Activated CD8-positive, alpha-beta memory T cell treated with anti-CD3 and anti-CD28 coated beads, Interleukin-2, amount 50 U/mL, for 48 hours (primary cell): ENCODE results near the gene PODXL2.
"Not testable (repeated sequence)": the region's sequence is repeated elsewhere in the genome, so short reads cannot be mapped to it uniquely, and the experiment has no call there.

Experiments
- DNase-seq: peaks from one replicate; pipeline ENCODE4 v3.0.0-alpha.2; 2020

The PODXL2 gene

GRCh38 chr3:127605547-127605946 lies 23.4 kb upstream of the PODXL2 start:
- not testable (repeated sequence) for DNase-seq

GRCh38 chr3:127606086-127606805 lies 22.7 kb upstream of the PODXL2 start:
- no peak for DNase-seq

- DNase-seq, result no peak
Measured at GRCh38 chr3:127606981-127607595, 21.9 kb upstream of the PODXL2 start.

- no peak for DNase-seq
Measured at GRCh38 chr3:127607675-127608361, 21.2 kb upstream of the PODXL2 start.

- DNase-seq, result no peak
Measured at GRCh38 chr3:127608362-127608718, 20.6 kb upstream of the PODXL2 start.

- no peak for DNase-seq
Measured at GRCh38 chr3:127610105-127610504, 18.9 kb upstream of the PODXL2 start.

- no peak for DNase-seq
Measured at GRCh38 chr3:127611251-127611650, 17.7 kb upstream of the PODXL2 start.

GRCh38 chr3:127612966-127613365 lies 16.0 kb upstream of the PODXL2 start:
- DNase-seq, result no peak

- DNase-seq, result no peak
Measured at GRCh38 chr3:127613406-127613805, 15.6 kb upstream of the PODXL2 start.

GRCh38 chr3:127614928-127615589 lies 13.9 kb upstream of the PODXL2 start:
- no peak for DNase-seq

GRCh38 chr3:127615631-127616305 lies 13.2 kb upstream of the PODXL2 start:
- no peak for DNase-seq

GRCh38 chr3:127616836-127617605 lies 12.0 kb upstream of the PODXL2 start:
- DNase-seq, result no peak

- DNase-seq, result no peak
Measured at GRCh38 chr3:127618891-127619290, 10.1 kb upstream of the PODXL2 start.

- DNase-seq, result no peak
Measured at GRCh38 chr3:127620637-127621375, 8.2 kb upstream of the PODXL2 start.

GRCh38 chr3:127622031-127622430 lies 7.0 kb upstream of the PODXL2 start:
- DNase-seq, result no peak

GRCh38 chr3:127622772-127623576 lies 6.0 kb upstream of the PODXL2 start:
- no peak for DNase-seq

- no peak for DNase-seq
Measured at GRCh38 chr3:127624063-127624462, 4.9 kb upstream of the PODXL2 start.

- DNase-seq, result no peak
Measured at GRCh38 chr3:127625821-127626220, 3.2 kb upstream of the PODXL2 start.

- DNase-seq, result no peak
Measured at GRCh38 chr3:127628426-127628787, 578 bp upstream of the PODXL2 start.
